Activated CD4-positive, alpha-beta T cell treated with anti-CD3 and anti-CD28 coated beads for 4 hours (primary cell): ENCODE results near the gene NEU4.
A peak's percentile ranks its signal among the peaks of the same experiment; 100 is the strongest.
"Not testable (repeated sequence)": the region's sequence is repeated elsewhere in the genome, so short reads cannot be mapped to it uniquely, and the experiment has no call there.

ENCODE experiments used
- DNase-seq, 2 donors: peaks; one replicate each; pipeline ENCODE4 v3.0.0-alpha.2; 2020

NEU4 gene

DNA sequence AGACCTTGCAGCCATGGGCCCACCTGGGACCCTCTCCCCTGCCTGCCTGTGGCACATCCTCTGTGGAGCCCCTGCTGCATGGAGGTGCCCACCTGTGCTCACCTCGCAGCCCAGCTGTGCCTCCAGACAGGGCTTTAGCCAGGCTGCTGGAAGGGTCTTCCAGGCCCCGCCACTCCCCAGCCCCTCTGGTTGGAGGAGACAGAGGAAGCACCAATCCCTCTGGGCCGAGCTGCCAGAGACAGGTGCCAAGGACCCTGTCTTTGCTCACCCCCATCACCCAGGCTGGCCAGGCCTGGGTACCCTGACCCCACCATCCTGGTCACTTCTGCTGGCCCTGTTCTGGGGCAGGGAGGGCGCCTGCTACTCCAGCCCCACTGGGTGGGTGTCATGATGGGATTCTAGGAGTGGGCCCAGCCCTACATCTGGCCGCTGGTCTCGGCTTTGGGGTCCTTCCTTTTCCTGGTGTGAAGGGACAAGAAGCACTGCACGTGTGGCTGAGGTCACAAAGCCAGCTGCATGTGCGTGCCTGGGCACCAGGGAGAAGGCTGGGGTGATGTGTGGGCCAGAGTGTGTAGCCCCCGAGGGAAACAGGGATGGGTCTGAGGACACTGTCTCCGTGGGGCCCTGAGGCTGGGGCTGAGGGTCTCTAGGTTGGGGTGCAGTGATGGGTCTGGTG lies 9.3 kb upstream of the NEU4 start:
- DNase-seq, result no peak

DNA sequence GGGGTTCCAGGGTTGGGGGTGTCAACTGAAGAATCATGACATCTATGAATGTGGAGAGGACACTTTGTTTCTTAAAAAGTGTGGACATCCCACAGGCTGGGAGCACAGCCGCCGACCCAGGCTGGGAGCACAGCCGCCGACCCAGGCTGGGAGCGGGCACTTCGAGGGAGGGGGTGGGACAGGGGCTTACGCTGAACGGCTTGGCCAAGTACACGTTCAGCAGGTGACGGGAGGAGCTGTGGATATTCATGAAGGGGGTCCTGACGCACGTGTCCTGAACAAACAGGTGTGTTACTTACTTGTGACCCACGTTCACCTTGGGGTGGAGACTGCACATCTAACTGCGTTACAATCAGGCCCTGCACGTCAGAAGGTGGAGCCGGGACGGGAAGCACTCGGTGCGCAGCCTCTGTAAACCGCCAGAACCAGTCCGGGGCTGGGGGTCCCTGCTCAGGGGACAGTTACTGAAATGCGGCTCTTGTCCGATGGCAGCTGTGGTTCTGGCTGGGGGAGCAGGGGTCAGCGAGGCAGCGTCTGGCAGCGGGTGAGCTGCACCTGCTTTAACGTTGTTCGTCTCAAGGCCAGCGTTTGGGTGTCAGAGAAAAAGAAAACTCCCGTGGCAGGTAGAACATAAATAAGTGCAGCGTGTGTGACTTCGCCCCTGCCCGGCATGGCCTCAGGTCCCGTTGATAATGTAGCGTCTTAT lies 8.6 kb upstream of the NEU4 start:
- not testable (repeated sequence) for DNase-seq

DNA sequence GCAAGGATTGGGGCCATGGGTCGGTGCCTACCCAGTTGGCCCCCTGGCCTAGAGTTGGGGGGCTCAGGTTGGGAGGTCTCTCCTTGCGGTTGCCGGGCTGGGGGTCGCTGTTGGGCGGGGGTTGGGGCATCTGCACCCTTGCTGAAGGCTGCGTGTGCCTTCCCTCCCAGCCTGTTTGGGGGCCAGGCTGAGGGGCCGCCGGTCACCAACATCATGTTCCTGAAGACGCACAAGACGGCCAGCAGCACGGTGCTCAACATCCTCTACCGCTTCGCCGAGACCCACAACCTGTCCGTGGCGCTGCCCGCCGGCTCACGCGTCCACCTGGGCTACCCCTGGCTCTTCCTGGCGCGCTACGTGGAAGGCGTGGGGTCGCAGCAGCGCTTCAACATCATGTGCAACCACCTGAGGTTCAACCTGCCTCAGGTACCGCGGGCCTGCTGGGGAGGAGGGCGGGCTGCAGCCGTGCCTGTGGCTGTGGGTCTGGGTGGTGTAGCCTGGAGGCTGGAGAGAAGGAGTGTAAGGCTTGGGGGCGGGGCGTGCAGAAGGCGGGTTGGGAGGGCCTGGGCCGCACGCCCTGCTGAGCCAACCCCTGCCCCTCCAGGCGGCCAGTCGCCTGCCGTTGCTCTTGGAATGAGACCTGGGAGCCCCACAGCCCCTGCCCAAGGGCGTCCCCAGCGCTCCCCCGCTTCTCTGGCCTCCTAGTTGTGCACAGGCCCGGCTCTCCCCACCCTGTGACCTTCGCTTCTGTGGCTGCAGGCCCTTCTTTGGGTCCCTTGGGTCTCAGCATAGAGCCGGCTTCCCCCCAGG lies 7.2 kb upstream of the NEU4 start:
- no peak for DNase-seq

DNA sequence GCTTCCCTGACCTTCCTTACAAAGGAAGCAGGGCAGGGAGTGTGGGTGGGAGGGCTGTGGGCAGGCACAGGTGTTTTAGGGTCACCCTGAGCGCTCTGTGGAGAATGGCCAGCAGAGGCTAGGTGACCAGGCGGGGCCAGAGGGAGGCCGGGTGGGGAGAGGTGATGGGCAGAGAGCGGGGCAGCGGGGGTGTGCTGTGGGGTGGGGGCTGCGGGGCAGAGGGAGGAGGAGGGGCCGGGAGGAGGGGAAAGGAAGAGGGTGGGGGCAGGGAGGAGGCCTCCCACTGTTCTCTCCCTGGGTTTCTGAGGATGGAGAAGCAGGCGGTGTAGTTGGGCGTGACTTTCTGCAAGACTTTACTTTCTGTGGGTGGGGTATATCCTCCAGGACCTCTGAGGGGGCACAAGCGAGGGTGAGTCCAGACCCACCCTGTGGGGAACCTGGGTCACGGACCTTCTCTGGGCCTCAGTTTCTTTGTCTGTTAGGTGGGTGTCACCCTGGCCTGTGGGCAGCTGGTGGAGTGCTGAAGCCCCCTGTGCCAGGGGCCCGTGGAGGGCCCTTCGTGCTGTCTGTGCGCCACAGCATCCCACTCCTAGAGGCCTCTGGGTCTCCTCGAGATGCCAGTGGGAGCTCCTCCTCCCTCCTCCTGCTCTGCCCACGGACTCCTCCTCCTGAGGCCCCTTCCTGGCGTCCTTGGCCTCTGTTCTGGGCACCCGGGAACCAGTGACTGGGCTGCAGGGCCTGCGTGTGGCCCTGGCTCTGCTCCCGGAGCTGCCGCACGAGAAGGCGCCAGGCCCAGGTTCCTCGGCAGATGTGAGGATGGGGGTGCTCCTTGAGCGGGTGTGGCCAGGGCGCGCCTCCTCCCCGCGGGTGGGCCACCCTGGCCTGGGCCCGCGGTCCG lies 6.3 kb upstream of the NEU4 start:
- no peak for DNase-seq

DNA sequence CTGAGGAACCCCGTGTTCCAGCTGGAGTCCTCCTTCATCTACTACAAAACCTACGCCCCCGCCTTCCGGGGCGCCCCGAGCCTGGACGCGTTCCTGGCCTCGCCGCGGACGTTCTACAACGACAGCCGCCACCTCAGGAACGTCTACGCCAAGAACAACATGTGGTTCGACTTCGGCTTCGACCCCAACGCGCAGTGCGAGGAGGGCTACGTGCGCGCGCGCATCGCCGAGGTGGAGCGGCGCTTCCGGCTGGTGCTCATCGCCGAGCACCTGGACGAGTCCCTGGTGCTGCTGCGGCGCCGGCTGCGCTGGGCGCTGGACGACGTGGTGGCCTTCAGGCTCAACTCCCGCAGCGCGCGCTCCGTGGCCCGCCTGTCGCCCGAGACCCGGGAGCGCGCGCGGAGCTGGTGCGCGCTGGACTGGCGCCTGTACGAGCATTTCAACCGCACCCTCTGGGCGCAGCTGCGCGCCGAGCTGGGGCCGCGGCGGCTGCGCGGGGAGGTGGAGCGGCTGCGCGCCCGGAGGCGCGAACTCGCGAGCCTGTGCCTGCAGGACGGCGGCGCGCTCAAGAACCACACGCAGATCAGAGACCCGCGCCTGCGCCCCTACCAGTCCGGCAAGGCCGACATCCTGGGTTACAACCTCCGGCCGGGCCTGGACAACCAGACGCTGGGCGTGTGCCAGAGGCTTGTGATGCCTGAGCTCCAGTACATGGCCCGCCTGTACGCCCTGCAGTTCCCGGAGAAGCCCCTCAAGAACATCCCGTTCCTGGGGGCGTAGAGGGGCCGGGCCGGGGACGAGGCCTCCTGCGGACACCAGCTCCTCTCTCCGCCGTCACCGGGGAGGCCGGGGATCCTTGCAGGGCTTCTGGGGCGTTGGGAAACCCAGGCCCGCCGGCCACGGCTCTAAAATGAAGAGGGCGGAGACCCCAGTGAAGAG lies 5.3 kb upstream of the NEU4 start:
- peak in 1 of 2 donors; percentile 20 for DNase-seq

DNA sequence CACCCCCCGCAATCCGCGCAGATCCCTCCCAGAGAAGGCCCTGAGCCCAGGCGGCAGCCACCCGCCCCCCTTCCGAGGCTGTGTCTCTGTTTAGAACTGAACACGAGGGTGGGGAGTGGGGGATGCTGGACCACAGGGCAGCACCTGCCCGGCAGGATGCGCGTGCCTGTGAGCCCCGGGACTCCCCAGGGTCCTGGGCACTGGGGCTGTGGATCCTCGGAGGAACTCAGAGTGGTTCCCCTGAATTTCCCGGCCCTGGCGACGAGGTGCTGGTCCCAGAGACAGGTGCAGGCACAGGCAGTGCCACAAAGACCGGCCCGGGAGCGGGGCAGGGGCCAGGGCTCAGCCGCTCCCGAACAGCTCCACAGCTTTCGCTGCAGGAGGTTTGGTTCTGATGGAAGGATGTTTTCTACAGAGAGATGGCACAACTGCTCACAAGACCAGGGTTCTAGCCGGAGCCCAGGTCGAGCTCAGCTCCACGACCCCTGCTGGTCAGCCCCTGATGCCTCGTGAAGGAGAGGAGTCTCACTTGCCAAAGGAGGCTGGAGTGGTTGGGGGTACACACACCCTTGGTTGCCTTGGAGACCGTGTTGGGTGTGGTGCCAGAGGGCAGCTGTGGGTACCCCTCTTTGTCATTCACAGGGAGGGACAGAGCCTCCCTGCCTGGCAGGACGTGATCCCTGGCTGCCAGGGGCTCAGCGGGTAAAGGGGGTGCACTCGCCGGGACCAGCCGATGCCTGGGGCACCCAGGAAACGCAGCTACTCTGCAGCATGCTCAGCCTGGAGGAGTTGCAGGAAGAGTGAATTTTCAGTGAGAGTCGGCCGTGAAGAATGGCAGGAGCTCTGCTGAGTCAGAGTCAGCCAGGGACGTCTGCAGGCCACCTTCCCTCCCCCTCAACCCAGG lies 4.4 kb upstream of the NEU4 start:
- no peak for DNase-seq

DNA sequence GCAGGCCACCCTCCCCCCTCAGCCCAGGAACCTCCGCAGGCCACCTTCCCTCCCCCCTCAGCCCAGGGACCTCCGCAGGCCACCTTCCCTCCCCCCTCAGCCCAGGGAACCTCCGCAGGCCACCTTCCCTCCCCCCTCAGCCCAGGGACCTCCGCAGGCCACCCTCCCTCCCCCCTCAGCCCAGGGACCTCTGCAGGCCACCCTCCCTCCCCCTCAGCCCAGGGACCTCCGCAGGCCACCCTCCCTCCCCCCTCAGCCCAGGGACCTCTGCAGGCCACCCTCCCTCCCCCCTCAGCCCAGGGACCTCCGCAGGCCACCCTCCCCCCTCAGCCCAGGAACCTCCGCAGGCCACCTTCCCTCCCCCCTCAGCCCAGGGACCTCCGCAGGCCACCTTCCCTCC lies 2.8 kb upstream of the NEU4 start:
- DNase-seq, result not testable (repeated sequence)

DNA sequence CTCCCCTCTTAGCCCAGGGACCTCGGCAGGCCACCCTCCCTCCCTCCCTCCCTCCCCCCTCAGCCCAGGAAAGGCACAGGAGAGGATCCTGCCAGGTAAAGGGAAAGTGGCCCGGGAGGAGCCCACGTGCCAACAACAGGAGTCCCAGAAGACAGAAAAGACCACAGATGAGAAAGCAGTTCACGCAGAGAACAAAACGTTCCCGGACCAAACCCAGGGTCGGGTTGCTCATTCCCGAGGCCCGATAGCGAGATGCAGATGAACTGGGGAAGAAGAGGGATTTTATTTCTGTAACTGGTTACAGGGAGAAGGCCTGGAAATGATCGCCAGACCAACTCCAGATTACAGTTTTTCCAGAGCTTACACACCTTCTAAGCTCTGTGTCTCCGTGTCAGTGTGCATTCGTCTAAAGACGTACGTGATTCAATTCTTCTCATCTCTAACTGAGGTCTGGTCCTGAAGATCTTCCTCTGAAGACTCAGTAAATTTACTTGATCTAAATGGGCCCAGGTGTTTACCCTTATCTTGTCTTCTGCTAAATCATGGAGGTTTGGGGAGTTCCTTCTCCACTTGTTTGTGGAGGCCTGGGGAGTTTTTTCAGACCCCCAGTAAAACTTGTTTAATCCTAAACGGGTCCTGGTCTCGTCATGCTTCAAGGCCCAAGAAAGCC lies 807 bp upstream of the NEU4 start:
- no peak for DNase-seq

DNA sequence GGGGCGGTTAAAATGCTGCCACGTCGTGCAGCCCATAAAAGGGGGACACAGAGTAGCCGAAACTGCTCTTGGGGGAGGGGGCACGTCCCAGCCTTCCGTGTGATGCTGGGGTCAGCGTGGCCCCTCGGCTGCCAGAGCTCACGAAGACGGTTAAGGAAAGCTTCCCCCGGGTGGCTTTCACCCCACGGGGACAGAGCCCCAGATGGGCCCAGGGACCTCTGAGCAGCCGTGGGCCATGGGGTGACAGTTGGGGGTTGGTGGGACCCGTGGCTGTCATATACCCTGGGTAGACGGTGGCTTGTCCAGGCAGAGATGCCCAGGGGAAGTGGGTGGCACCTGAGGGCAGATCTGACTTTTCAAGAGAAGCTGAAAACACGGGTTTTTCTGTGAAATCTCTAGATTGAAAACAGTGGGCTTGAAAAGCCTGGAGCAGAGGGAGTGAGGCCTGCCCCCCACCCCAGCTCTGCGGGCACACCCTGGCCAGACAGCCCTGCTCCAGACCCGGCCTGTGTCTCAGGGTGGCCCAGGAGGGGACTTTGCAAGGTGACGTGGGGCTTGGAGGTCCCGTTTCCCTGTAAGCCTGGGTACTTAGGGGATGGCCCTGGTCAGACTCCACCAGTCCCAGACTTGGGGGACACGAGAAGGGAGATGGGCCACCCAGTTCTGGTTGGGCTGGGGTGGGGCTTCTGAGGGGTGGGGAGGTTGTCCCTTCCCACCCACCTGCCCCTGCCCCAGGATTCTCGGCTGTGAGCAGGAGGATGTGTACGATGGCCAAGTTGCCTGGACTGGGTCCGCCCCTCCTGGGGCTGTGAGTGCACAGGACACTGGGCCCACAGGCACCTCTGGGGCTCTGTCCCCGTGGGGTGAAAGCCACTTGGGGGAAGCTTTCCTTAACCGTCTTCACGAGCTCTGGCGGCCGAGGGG lies 652 bp downstream of the NEU4 start:
- DNase-seq, result no peak

DNA sequence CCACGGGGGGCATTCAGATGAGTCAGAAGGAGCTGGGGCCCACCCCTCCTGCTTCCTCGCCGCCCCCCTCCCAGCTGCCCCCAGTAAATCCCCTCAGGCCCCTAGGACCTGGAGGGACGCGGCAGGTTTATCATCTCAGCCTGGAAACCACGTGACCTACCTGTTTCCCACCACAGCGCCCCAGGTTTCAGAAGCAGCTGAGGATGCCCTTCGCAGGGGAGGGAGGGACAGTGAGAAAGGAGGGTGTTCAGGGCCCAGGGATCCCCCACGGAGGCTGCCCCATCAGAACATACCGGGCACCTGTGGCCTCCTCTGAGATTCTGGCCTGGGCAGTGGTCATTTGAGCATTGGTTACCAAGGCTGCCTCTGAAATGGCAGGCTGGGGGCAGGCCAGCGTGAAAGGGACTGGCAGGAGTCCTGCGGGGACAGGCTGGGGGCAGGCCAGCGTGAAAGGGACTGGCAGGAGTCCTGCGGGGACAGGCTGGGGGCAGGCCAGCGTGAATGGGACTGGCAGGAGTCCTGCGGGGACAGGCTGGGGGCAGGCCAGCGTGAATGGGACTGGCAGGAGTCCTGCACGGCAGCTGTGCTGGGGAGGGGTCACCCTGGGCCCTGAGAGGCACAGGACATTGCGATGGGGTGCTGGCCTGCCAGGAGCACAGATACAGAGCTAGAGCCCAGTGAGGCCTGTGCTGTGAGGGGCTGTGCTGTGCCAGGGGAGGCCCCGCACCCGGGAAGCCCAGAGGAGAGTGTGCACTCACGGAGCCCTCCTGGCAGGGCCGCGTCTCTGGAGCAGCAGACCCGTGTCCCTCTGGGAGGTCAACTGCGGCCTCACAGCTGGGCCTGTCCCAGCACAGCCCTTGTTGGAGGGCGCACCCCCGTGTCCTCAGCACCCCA lies 1.6 kb downstream of the NEU4 start:
- DNase-seq, result no peak

DNA sequence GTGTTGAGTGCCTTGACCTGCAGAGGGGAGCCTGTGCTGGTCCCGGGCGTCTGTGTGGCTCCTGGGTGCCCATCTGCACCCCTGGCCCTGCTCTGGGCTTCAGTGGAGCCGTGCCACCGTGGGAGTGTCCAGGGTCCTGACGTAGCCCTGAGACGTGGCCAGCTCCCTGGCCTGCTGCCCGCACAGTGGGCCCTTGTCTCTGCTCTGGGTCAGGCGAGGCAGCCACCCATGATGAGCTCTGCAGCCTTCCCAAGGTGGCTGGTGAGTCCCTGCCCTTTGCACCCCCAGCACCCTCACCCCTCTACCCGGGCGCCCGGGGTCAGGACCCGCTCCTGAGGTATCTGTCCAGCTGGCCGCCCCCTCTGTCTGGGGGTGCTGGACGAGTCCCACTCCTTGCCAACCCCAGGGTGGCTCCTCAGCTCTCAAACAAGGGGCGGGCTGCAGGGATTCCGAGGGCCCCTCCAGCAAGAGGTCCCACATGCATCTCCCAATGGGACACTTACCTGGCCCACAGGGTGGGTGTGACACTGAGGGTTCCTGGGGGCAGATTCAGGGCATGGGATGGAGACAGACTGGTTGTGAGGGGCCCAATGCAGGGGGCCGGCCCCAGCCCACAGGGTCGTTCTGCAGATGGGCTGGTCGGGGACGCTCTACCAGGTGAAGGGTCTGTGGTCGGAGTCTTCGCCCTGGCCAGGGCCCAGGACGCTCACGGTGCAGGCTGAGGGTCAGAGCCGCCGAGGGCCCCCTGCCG lies 2.4 kb downstream of the NEU4 start:
- no peak for DNase-seq

DNA sequence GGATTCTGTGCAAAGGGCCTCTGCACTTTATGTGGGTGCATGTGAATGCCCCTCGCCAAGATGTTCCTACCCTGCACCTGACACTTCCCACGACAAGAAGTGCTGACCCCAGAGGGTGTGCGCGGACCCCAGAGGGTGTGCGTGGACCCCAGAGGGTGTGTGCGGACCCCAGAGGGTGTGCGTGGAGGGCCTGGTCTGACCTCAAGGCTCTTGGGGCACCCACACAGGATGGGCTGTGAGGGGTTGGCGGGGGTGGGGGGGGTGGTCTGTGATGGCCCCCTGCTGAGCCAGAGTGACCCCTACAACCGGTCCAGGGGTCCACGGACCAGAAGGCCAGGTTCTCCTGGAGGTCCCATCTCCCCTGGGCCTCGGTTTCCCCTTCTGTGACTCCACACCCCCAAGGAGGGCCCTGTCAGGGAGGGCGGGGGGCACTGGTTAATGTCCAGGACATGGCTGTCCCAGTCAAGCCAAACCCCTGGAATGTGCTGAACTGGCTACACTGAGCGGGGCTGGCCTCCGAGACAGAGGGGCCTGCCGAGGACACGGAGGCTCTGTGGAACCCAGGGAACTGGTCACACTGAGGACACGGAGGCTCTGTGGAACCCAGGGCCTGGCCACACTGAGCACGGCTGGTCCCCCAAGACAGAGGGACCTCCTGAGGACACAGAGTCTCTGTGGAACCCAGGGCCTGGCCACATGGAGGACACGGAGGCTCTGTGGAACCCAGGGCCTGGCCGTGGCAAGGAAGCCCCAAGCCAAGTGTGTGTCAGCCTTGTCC lies 3.1 kb downstream of the NEU4 start:
- no peak for DNase-seq

DNA sequence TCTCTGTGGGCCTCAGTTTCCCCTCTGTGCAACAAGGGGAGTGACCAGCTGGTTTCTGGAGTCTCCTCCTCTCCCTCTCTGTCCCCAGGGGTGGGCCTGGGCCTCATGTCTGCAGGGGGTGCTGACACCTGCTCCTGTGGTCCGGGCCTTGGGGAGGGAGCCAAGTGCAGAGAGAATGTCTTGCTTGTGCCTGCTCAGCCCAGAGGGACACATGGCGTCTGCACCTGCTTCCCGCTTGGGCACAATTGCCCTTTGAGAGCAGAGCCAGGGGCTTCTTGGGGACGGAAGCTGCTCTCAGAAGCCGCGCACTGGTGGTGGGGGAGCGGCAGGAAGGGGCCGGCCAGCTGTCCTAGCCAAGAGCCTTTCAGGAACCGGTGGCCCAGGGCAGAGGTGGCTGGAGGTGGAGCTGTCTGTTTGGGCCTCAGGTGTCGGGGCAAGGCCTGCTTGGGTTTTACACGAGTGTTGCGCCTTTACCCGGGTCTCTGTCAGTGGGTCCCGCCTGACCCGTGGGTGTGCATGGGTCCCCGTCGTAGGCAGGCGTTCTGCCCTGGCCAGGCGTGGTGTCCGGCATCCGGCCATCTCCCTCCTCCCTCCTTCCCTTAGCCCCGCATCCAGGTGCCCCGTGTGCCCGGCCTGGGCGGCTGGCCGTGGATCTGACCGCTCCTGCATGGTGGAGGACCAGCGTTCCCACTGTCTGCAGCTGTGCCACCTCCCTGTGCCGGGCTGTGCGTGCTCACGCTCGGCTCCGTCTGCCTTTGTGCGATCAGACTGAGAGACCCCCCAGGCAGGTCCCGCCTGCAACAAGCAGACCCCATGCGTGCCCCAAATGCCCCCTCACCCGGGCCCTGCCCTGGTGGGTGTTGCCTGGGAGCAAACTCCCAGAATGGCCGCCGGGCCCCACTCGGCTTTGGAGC lies 4.0 kb downstream of the NEU4 start:
- DNase-seq, result no peak

DNA sequence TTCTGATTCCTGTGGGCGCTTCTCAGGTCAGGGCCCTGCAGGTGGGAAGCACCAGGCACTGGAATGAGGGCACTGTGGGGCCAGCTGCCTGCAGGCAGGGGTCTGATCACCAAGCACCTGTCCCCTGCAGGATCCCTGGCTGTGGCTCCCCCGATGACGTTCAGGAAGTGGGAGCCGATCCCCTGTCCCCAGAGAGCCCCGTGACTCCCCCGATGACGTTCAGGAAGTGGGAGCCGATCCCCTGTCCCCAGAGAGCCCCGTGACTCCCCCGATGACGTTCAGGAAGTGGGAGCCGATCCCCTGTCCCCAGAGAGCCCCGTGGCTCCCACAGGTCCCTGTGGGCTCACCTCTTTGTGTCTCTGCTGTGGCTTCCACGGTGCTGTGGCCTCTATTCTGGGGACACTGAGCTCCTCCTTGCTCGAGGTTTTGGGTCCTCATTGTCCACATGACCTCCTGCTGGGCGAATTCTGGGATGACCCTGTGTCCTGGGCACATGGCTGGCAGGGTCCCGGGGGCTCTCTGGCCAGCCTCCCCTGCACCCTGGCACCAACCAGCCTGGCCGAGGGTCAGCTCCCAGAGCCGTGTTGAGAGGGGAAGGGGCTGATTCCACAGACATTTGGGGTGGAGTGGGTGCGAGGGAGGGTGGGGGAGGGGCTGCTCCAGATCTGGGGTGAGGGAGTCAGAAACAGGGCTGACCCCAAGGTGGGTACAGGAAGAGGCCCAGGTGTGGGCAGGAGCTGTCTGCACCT lies 4.8 kb downstream of the NEU4 start:
- no peak for DNase-seq

DNA sequence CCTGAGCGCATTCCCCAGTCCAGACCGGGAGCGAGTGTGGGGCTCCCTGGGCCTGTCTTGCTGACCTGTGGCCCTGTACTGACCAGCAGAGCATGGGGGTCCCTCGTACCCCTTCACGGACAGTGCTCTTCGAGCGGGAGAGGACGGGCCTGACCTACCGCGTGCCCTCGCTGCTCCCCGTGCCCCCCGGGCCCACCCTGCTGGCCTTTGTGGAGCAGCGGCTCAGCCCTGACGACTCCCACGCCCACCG lies 5.3 kb downstream of the NEU4 start:
- no peak for DNase-seq
